ENCODE results near the gene SLC7A8. TPM values are rescaled to one million over a fixed set of nuclear protein-coding genes. Genes with fewer than 3 reads are reported as not detected.
A peak's percentile ranks its signal among the peaks of the same experiment; 100 is the strongest.

SLC7A8 gene
- total RNA-seq, 4 donors from 2014 or later, result 15.9 to 152 (median 49.3) TPM

DNA sequence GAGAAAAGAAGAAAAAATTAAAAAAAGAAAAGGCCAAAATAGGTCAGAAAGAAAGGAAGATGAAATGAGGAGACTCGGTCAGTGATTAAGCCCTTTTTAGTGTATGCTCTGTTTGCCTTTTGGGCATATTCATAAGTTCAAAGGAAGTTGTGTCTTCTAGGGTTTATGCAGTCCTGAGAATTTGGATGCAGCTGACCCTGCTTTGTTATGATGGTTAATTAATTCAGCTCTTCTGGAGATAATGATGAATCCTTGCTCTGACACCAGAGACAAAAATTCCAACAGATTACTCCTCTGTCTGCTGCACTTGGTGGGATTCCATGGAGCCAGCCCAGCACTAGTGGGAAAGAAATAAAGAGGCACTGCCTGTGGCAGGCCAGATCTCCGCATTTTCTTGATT, 4.5 kb upstream of the SLC7A8 start:
- Histone ChIP-seq H3K36me3 (no peaks in the 10 kb centered on the region), H3K4me3 (no peak overlapping the region)

DNA sequence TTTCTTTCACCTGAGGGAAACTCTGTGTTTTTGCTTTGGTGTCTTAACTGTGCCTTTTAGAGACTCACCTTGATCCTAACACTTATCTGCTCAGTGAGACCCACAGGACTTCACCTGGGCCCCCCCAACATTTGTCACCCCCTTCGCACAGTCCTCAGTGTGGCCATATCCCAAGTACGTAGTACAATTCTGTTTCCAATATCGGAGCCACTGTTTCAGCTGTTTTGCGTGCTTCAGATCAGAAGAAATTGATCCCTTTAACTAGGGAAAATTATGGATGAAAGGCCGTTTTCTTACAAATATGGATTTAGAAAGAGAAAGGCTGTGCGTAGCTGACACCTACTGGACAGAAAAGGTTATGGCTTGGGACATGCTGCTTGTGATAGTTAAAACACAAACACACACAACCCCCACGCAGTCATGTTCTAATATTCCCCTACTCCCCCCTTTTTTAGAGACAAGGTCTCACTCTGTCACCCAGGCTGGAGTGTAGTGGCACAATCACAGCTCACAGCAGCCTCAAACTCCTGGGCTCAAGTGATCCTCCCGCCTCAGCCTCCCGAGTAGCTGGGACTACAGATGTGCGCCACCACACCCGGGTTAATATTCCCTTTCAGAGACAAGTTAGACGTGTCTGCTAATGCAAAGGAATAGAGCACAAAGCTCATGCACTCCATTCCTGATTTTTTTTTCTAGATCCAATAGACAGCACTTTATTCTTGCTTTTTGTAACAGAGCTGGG, 3.6 kb upstream of the SLC7A8 start:
- Histone ChIP-seq H3K36me3 (no peaks in the 10 kb centered on the region), H3K27me3 (no peaks in the 10 kb centered on the region), H3K9me3 (no peaks in the 10 kb centered on the region), H3K27ac (no peak overlapping the region), H3K4me1 (no peaks in the 10 kb centered on the region), H3K4me3 (no peak overlapping the region)
- intact Hi-C loops (cut with DNase I; ENCODE audit: low total_unique reads), result loop anchor here (2.0 kb wide), 1 partner anchor 68 kb away; the partner anchor contains the start of gene CEBPE
- peak; percentile 46 to 69 for DNase-seq
- TF ChIP-seq, protein P1, sequence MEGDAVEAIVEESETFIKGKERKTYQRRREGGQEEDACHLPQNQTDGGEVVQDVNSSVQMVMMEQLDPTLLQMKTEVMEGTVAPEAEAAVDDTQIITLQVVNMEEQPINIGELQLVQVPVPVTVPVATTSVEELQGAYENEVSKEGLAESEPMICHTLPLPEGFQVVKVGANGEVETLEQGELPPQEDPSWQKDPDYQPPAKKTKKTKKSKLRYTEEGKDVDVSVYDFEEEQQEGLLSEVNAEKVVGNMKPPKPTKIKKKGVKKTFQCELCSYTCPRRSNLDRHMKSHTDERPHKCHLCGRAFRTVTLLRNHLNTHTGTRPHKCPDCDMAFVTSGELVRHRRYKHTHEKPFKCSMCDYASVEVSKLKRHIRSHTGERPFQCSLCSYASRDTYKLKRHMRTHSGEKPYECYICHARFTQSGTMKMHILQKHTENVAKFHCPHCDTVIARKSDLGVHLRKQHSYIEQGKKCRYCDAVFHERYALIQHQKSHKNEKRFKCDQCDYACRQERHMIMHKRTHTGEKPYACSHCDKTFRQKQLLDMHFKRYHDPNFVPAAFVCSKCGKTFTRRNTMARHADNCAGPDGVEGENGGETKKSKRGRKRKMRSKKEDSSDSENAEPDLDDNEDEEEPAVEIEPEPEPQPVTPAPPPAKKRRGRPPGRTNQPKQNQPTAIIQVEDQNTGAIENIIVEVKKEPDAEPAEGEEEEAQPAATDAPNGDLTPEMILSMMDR (IDR thresholded peaks at IDR 0.05), result peak; percentile 84 to 96 (median 92)
- no peak for TF ChIP-seq POLR2A (IDR thresholded peaks at IDR 0.05)

More for the DNA sequence above, 4.5 kb upstream of the SLC7A8 start:
- DNase-seq, result no peak
- Histone ChIP-seq H3K9me3 (no peaks in the 10 kb centered on the region), H3K4me1 (no peaks in the 10 kb centered on the region), H3K27me3 (no peaks in the 10 kb centered on the region), H3K27ac (no peak overlapping the region)
- no peak for TF ChIP-seq POLR2A (IDR thresholded peaks at IDR 0.05)
- TF ChIP-seq, protein P1 (IDR thresholded peaks at IDR 0.05), result no peak
- intact Hi-C loops (cut with DNase I; ENCODE audit: low total_unique reads), result loop anchor here (2.0 kb wide), 1 partner anchor 69 kb away; the partner anchor contains the start of gene CEBPE

DNA sequence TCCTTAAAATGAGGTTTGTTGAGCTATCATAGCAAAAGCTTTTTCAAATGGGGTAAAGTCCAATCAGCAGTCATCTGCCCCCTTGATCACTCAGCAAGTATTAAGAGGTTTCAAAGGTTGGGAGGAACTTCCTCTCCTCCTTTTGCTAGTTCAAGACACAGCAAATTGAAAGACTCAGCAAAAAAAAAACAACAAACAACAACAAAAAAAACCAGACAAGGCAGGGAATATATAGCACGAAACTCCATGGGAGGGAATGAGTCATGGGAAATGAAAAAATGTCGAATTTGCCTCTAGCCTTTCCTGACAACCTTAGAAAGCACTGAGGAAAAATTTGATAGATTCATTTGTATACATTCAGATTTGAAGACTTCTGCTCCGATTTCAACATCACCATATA, 1.6 kb upstream of the SLC7A8 start:
- DNase-seq, result no peak
- Histone ChIP-seq H3K4me3 (no peak overlapping the region), H3K27me3 (no peaks in the 10 kb centered on the region), H3K9me3 (no peaks in the 10 kb centered on the region), H3K27ac (no peak overlapping the region), H3K36me3 (no peaks in the 10 kb centered on the region), H3K4me1 (no peaks in the 10 kb centered on the region)
- no peak for TF ChIP-seq POLR2A (IDR thresholded peaks at IDR 0.05)
- TF ChIP-seq, protein P1 (IDR thresholded peaks at IDR 0.05), result no peak
- intact Hi-C loops (cut with DNase I; ENCODE audit: low total_unique reads), result no loop called here

DNA sequence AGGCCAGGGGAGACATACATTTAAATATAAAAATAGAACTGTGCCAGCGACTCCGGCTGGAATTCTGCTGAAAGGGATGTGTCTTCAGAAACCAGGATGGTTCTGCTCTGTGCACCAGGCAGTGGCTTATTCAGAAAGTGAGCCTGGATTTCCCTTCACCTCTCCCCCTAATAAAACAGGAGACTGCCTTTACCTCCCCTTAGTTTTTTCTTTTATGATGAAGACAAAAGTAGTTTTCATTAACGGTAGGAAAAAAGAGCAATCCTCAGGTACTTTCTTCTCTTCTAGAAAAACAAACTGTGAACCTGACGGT, 346 bp downstream of the SLC7A8 start:
- TF ChIP-seq POLR2A (IDR thresholded peaks at IDR 0.05), result no peak
- TF ChIP-seq, protein P1 (IDR thresholded peaks at IDR 0.05), result no peak
- Histone ChIP-seq H3K4me3 (peak overlapping the region; percentile 65 to 74), H3K9me3 (no peaks in the 10 kb centered on the region), H3K36me3 (no peaks in the 10 kb centered on the region), H3K4me1 (no peaks in the 10 kb centered on the region), H3K27ac (peak overlapping the region; percentile 88 to 89), H3K27me3 (no peaks in the 10 kb centered on the region)
- DNase-seq, result no peak
- intact Hi-C loops (cut with DNase I; ENCODE audit: low total_unique reads), result no loop called here

DNA sequence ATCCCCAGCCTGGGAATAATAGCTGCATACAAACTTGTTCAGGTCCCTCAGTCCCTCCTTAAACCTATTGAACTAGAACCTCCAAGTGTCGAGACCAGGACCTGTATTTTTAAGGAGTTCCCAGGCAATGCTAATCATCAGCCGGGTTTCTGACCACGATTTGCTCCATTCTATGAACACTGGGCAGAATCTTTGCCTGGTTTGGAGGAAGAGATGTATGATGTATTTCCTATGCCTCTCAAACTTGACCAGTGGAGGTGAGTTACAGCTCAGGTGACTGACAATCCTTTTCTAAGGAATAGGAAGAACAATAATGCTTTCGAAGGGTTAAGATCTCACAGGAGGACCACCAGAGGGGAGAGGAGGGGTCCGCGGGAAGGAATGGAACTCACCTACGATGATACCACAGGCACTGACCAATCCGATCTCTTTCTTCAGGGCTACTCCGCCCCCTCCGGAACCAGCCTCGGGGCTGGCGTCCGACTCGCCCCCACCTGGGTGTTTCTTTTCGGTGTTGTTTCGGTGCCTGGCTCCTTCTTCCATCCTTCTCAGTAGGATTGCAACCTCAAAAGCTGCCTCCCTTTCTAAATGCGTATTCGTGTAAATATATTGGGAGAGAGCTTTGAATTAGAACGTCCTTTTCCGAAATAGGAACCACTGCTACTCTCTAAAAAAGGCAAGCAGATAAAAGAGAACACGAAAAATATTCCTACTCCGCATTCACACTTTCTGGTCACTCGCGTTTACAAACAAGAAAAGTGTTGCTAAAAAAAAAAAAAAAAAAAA, 895 bp downstream of the SLC7A8 start:
- H3K9me3 ChIP-seq, result no peaks in the 10 kb centered on the region
- H3K36me3 ChIP-seq, result no peaks in the 10 kb centered on the region
- peak; percentile 62 to 71 for DNase-seq
- H3K4me1 ChIP-seq, result no peaks in the 10 kb centered on the region
- peak overlapping the region; percentile 88 to 89 for H3K27ac ChIP-seq
- H3K4me3 ChIP-seq, result peak overlapping the region; percentile 65 to 74
- TF ChIP-seq, protein P1 (IDR thresholded peaks at IDR 0.05), result no peak
- peak; percentile 48 to 60 for TF ChIP-seq POLR2A (IDR thresholded peaks at IDR 0.05)
- intact Hi-C loops (cut with DNase I; ENCODE audit: low total_unique reads), result no loop called here
- no peaks in the 10 kb centered on the region for H3K27me3 ChIP-seq
